ENCODE data around the gene TIMM21.

TIMM21 gene

DNA sequence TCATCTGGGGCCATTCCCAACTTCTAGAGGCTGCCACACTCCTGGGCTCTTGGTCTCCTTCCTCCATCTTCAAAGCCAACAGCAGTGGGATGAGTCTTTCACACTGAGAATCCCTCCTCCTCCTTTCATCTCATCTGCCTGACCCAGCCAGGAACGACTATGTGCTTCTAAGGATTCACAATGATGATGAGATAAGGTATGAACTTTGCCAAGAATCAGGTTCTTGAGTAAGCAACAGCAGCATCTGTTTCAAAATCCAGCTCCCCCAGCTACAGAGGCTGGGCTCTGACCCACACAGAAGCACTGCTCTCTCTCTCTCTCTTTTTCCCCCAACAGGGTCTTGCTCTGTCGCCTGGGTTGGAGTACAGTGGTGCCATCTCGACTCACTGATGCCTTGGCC is 46.4 kb downstream of the TIMM21 start:
- Mint-ChIP-seq H3K27ac (no peak overlapping the region), H3K4me1 (peaks cover 4% of the 10 kb centered on the region), H3K4me3 (no peak overlapping the region), H3K36me3 (ENCODE audit: low read depth) (no peaks in the 10 kb centered on the region), H3K9me3 (no peaks in the 10 kb centered on the region), H3K27me3 (peaks cover 9% of the 10 kb centered on the region)
- DNase-seq, result no peak
- ATAC-seq, result no peak

DNA sequence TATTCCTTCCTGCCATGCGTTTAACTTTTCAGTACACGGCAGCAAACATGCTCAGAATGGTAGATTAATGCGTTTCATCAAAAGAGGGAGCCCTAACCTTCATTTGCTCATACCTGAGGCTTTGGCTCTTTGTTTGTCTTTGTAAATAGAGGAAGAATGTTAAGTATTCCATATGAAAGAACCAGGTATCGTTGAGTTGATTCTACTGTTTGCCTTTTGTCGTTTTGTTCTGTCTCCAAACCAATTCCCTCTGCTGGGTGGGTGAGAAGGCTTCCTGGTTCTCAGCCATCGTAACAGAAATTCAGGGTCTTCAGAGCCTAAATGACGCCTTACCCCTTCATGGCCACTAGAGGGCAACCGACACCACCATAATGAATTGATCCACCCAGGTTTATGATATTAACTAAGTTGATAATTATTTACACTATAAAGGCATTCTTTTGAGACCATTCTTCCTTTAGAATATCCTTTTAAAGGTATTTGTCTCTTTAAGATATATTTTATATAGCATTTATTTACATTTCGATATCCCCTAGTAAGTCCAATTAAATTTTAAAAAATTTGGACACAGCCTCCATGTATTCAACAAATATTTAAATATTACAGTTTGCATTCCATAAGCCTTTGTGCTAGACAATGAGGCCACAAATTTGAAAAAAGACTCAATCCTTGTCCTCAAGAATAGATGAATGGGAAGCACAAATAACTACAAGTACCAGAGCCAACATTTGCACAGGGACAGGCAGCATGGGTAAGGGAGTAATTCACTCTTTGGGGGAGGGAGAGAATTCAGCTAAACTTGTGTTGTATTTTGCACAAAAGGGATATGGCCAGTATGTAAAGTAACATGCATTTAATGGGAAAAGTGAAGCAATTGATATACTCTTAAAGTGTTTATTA is 48.1 kb downstream of the TIMM21 start:
- Mint-ChIP-seq H3K4me1 (peaks cover 4% of the 10 kb centered on the region), H3K4me3 (peak overlapping the region; percentile 69), H3K27me3 (peaks cover 7% of the 10 kb centered on the region), H3K9me3 (no peaks in the 10 kb centered on the region), H3K27ac (peak overlapping the region; percentile 44), H3K36me3 (ENCODE audit: low read depth) (no peaks in the 10 kb centered on the region)
- ATAC-seq (peak; percentile 74), DNase-seq (peak; percentile 37)

DNA sequence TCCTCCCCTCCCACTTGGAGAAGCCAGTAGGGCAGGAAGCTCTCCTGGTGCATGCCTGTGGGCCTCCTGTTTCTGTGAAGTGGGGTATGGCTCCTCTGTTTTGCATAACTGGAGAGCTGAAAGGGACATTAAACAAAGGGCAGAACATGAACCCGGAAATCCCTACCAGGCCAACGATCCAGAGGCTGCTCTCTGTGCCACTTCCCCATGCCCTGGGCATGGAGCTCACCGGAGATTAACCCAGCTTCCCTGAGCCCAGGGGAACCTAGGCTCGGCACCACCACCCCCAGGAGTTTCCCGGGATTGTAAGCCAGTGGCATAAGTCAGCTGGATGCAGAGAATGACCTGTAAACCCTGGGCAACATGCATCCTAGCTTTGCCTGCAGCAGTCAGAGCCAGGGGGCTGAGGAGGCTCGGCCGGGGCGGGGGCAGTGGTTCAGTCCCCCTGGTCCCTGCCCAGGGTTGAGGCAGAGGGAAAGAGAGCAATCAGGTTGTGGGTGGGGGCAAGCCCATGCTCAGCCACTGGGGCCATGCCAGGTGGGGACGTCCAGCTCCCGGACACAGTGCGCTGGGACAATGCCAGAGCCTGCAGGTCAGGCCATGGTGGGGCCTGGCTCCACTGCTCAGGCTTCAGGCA is 49.5 kb downstream of the TIMM21 start:
- Mint-ChIP-seq H3K36me3 (ENCODE audit: low read depth) (no peaks in the 10 kb centered on the region), H3K27me3 (peaks cover 7% of the 10 kb centered on the region), H3K9me3 (no peaks in the 10 kb centered on the region), H3K4me3 (no peak overlapping the region), H3K27ac (no peak overlapping the region), H3K4me1 (peaks cover 4% of the 10 kb centered on the region)
- no peak for DNase-seq
- ATAC-seq, result no peak

DNA sequence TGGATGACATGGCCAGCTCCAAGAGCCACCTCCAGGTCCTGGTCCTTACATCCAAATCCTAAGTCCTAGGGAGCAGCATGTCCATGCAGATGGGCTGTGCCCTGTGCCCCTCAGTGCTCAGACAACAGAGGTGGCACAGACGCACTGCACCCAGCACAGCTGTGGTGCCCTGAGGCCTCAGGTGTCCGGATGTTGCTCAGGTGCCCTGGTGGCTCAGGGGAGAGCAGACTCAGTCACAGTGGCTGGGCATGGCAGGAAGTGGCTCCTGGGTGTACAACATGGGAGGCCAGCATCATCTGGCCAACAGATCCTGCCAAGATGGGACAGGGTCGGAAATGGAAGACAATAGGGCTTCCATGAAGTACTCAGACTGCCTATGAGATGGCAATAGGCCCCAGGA is 50.1 kb downstream of the TIMM21 start:
- Mint-ChIP-seq H3K4me3 (no peak overlapping the region), H3K36me3 (ENCODE audit: low read depth) (no peaks in the 10 kb centered on the region), H3K4me1 (peaks cover 4% of the 10 kb centered on the region), H3K27ac (no peak overlapping the region), H3K9me3 (no peaks in the 10 kb centered on the region), H3K27me3 (peaks cover 7% of the 10 kb centered on the region)
- ATAC-seq (no peak), DNase-seq (no peak)

DNA sequence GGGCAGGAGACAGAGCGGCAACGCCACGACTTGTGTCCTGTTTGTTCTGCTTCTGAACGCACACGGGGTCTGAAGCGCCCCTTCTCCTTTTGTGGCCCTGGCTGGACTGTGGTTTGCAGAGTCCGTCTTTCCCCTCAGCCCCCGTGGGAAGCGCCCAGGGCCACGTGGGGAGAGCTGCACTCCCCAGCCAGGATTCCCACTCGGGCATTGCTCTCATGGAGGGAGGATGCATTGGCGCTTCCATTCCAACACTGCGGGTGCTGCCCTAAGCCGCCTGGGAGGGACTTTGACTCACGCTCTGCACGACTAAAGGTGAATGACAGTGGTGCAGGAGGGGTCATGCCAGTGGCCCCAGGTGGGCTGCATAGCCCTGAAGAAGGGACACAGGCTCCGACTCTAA is 52.5 kb downstream of the TIMM21 start:
- no peaks in the 10 kb centered on the region for H3K27me3 Mint-ChIP-seq
- no peaks in the 10 kb centered on the region for H3K36me3 Mint-ChIP-seq (ENCODE audit: low read depth)
- H3K4me1 Mint-ChIP-seq, result peaks cover 5% of the 10 kb centered on the region
- no peak overlapping the region for H3K27ac Mint-ChIP-seq
- no peaks in the 10 kb centered on the region for H3K9me3 Mint-ChIP-seq
- ATAC-seq, result no peak
- DNase-seq, result no peak
- H3K4me3 Mint-ChIP-seq, result no peak overlapping the region

DNA sequence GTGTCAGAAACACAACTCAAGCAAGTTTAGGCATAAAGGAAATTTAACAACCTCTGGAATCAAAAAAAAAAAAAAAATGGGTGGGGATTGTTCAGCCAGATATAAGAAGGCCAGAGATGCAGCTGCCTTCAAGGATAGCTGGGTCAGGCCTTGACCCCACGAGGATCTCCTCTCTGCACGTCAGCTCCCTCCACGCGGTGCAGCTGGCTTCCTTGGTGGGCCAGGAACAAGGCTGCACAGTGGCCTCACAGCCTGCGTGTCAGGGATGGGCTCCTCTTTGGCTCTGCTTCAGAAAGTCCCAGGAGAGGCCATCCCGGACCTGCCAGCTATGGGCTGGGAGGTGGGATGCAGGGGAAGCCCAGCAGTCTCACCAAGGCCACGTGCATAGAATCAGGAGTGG is 55.5 kb downstream of the TIMM21 start:
- ATAC-seq (no peak), DNase-seq (no peak)
- no peaks in the 10 kb centered on the region for H3K36me3 Mint-ChIP-seq (ENCODE audit: low read depth)
- H3K4me3 Mint-ChIP-seq, result no peak overlapping the region
- peaks cover 2% of the 10 kb centered on the region for H3K4me1 Mint-ChIP-seq
- no peaks in the 10 kb centered on the region for H3K9me3 Mint-ChIP-seq
- H3K27me3 Mint-ChIP-seq, result no peaks in the 10 kb centered on the region
- H3K27ac Mint-ChIP-seq, result no peak overlapping the region

DNA sequence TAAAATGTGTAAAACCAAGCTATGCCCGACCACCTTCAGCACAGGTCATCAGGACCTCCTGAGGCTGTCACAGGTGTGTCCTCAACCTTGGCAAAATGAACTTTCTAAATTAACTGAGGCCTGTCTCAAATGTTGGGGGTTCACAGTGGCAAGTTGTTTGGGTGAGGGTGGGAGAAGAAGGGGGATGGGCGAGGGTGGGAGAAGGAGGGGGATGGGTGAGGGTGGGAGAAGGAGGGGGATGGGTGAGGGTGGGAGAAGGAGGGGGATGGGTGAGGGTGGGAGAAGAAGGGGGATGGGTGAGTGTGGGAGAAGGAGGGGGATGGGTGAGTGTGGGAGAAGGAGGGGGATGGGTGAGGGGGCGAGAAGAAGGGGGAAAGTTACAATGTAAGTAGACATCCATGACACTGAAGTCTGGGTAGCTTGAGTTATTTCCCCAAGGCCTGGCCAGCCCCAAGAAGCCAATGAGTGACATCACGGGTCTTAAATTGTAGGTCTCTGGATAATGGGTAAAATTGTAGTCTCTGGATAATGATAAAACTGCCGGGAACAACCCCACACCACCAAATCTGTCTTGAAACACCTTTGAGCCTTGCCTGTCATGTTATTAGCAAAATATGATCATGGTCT is 56.3 kb downstream of the TIMM21 start:
- Mint-ChIP-seq H3K9me3 (no peaks in the 10 kb centered on the region), H3K36me3 (ENCODE audit: low read depth) (no peaks in the 10 kb centered on the region), H3K4me3 (no peak overlapping the region), H3K27me3 (no peaks in the 10 kb centered on the region), H3K4me1 (peaks cover 2% of the 10 kb centered on the region), H3K27ac (peak overlapping the region; percentile 61)
- ATAC-seq (no peak), DNase-seq (no peak)
